Fibroblast of skin of left biceps (primary cell): ENCODE data around the gene GPR18.
"Not testable (repeated sequence)": the region's sequence is repeated elsewhere in the genome, so short reads cannot be mapped to it uniquely, and the experiment has no call there.

Source experiments
- DNase-seq, 2 experiments: peaks; one replicate each; pipeline ENCODE4 v3.0.0-alpha.2; 2013; ENCODE audit warnings: low read depth in 2 of 2

The GPR18 gene

DNA sequence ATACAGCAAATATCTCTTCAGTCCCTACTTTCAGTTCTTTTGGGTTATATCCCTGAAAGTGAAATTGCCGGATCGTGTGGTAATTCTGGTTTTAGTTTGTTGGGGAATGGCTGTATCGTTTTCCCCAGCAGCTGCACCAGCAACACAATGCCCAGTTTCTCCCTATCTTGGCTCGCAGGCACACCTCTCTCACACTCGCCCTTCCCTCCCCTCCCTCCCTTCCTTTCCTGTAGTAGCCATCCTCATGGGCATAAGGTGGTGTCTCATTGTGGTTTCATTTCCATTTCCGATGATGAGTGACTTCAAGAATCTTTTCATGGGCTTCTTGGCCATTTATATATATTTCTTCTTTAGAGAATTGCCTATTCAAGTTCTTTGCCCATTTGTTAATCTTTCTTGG, 8.6 kb upstream of the GPR18 start:
- DNase-seq: no peak

DNA sequence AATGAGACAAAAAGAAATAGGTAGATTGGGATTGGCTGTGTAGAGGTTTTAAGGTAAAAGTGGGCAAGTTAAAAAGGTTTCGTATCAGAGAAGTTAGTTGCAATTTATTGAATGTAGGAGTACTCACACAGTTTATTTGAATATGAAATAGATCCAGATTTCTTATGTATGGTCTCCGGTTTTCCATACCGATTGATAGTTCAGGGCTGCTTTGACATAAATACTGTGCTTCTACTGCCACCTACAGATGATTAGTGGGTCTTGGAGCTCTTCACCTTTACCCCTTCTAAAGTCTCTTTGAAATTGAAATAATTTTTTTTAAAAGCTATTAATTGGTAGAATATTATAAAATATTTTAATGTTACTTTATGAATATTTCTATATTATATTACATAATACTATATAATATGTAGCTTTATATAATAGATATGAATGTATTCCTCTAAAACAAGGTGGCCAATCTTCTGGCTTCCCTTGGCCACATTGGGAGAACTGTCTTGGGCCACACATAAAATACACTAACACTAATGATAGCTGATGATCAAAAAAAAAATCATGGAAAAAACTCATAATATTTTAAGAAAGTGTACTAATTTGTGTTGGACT, 7.7 kb upstream of the GPR18 start:
- no peak for DNase-seq

DNA sequence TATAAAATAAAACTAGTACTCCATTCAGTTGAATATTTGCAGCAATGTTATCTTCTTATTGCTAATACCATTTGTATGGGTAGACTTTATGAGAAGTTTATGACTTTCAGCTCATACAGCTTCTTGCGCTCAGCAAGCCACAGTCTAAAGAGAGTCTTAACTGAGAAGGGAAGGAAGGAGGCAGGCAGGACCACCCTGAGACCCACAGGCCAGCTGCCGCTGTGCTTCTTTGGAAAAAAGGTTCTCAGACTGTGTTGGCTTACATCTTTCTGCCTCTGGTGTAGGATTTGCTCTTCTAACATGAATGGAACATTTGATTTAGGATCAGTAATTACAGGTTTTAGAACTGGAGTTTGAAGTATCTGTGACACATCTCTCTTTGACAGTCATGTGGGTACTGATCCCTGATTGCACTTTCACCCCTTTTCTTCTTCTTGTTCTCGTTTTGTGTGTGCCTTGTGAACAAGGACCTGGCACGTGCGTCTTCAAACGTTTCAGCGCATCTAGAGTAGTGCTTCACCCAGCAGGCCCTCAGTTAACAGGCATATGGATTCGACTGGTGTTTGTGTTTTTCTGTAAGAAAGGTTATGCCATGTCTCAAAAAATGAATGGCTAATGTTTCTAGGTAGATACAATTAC, 7.1 kb upstream of the GPR18 start:
- DNase-seq: no peak

DNA sequence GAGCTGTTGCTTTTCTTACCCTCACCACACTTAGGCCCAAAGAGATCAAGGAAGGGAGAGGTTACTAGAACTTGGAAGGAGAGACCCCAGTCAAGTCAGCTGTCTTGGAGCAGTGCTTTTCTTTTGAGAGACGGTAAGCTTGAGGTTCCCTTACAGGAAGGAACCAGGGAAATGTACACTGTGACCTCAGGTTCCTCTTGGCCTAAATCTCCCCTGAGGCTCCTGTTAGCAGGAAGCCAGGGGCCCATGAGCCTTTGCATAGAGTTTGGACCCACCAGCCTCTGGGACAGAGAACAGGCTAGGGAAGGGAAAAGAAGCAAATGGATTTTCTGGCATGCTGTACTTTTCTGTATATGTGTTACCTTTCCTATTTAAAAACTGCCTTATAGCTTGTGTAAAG, 5.9 kb upstream of the GPR18 start:
- DNase-seq: no peak

DNA sequence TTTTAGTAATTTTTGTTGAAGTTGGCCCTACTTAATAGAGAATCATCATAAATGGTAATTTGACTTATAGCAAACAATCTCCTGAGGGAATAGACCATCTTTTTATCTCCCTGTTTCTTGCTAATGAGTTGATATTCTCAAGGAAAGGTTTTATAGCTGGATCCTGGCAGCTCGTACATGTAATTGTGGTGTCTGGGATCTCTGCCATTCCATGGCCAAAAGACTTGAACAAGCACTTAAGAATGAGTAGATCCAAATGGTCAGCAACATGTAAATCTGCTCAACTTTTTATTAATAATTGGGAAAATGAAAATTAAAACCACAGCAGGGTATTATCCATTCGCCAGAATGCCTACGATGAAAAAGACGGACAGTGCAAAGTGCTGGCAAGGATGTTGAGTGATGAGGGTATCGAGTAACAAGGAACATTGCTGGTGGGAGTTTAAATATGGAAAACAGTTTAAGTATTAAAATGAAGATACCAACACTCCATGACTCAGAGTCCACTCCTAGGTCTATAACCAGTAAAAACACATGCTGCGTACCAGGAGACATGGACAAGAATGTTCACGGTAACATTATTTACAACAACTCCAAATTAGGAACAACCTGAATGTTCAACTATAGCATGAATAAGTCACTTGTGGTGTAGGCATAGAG, 5.1 kb upstream of the GPR18 start:
- no peak for DNase-seq

DNA sequence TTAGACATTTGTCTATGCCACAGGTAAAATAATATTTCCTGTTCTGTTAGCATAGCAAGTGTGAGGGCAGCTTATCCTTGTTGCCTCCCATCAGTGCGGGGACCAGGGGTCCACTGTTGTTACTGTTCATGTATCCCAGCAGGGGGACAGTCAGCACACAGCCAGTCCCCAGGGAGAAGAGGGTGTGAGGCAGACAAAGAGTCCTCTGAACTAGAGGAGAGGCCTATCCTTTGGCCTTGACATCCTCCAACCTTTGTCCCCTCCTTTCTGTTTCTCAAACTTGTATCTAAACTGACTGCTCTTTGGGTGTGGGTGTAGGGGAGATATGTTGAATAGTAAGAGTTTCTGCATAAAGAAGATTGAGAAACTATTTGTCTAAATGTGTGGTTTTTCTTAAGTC, 2.9 kb upstream of the GPR18 start:
- DNase-seq: no peak

DNA sequence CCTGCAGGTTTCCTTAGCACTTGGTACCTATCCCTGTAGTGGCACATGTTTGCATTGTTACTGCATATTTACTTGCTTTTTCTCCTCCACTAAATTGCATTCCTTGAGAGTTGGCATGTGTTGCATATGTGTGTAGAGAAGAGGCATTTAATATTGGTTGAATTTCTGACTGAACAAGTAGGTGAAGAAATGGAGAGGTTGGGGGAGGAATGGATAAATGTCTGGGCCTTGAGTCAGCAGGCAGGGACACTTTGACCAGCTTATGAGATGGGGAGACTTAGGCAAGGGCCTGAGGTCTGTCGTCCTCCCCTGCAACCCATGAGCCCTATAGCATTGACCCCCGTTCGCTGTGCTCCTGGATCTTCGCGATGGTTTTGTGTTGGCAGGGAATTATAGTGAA, 2.0 kb upstream of the GPR18 start:
- DNase-seq: no peak

DNA sequence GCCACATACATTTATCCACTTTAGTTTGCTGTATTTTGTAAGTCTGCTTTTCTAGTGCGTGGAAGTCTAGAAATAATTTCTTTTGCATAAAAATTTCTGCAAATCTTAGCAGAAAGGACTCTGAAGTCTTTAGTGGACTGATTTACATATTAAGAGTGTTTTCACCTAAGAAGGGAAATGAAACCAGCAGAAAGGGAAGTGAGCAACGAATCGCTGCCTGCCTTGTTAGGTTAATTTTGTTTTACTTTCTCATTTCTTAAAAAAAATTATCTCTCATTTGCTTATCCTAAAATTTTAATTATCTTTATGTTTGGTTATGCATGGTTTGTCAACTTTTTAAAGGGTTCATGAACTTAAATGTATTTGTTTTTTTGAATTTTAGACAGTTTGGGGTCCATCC, 767 bp upstream of the GPR18 start:
- DNase-seq: no peak

DNA sequence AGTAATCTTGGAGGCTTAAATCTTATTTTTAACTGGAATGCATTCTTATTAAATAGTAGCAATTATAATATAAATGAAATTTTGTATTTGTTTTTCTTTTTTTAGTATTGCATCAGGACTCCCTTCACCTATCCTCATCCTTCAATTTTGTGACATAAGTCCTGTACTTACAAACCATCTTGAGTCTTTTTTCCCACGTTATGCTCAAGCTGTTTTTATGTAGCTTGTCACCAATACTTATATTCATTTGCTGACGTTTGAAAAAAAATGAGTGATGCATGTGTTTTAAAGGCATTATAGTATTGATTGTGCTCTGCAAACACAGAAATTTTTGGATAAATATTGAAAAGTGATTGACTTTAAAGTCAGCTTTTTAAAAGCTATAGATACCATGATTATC, 888 bp downstream of the GPR18 start:
- DNase-seq: no peak

DNA sequence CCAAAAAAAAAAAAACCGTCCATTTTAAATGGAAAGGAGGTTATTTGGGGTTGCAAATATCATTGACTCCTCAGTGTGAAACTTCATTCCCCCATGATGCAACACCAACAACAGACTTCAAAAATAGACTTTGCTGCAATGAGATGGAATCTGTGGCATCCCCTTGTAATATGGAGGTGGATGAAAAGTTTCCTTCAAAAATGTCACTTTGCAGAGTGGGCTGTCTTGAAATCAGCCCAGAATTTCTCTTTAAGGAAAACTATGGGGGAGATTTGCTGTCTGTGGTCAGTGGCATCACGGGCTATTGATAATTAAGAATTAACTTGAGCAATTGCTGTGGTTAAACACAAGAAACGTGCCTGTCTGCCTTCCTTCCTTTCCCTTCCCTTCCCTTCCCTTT, 1.5 kb downstream of the GPR18 start:
- DNase-seq: peak; percentile 51 to 60

DNA sequence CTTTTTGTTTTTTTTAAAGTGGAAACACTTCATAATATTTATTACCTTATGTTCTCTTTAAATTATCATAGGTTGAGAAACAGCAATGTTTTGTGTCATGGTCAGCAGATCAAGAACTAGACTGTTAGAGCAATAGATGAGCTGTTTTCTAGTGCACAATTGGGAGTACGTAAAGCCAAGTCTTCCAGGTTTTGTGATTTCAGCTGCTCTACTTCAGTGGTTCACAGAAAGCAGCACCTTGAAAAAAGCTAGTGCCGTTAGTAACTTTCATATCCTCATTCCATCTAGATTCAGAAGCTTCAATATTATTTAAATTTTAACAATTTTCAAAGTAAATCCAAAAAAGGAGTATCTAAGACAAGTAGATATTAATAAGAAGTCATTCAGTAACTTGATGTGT, 1.9 kb downstream of the GPR18 start:
- DNase-seq: no peak

DNA sequence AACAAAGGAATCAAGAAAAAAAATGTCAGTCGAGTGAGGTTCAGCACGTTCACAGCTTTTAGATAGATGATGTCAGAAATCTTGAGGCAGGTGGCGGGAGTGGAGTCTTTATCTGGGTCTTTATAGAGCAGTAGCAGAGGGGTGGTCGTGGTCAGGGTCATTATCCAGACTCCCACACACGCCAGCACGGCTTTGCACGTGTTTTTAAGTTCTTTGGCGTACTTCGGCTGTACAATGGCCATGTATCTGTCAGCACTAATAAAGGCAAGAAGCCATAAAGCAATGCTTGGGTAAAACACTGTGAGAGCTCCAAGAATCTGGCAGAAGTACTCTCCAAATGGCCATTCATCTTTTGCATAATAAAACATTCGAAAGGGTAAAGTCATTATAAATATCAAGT, 2.9 kb downstream of the GPR18 start:
- no peak for DNase-seq

DNA sequence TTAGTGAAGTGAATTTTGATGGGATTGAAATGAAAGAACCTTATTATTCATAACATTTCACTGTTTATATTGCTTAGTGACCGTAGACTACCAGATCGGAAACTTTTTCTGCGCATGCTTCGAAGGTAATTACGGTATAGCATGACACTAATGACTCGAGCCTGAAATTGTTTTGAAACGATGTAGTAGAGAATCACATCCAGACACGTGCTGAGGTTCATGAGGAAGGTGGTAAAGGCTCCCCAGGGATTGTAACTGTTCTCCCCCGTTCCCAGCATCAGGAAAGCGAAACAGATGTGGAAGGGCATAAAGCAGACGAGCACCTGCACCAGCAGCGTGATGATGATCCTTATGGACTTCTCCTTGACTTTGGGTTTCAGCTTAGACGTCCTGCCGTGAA, 3.3 kb downstream of the GPR18 start:
- no peak for DNase-seq

DNA sequence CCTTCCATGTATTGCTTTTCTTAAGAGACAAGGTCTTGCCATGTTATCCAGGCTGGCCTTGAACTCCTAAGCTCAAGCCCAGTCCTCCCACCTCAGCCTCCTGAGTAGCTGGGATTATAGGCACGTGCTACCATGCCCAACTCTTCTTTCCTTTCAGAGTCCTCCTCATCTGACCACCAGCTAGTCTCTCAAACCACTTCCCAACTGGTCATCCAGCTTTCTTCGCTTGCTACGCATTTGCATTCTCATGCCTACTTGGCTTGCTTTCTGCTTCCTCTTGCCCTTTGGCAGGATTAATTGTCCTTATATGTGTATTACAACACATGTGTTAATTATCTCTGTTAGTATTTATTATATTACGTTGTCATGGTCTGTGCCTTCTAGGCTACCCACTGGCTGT, 6.3 kb downstream of the GPR18 start:
- DNase-seq: no peak

DNA sequence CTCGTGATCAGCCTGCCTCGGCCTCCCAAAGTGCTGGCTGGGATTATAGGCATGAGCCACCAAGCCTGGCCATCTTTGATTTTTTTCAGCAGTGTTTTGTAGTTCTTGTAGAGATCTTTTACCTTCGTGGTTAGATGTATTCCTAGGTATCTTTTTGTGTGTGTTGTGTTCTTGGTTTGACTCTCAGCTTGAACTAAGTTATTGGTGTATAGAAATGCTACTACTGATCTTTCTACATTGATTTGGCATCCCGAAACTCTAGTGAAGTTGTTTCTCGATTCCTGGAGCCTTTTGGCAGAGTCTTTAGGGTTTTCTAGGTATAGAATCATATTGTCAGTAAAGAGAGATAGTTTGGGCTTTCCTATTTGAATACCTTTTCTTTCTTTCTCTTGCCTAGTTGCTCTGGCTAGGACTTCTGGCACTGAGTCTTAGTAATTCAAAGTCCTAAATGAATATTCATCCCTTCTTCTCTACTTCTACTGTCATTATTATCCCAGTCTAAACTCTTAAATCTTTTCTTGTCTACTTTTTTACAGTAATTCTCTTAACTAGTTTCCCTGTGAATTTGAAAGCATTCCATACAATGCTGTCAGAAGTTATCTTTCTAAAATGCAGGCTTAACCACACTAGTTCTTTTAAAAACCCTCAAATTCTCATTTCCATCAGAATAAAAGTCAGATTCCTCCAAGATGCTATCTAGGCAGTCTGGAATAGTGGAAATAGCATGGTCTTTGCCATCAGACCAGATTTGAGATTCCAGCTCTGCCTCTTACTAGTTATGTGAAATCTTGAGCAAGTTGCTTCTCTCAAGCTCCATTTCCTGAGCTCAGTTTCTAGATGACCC, 7.0 kb downstream of the GPR18 start:
- no peak for DNase-seq

DNA sequence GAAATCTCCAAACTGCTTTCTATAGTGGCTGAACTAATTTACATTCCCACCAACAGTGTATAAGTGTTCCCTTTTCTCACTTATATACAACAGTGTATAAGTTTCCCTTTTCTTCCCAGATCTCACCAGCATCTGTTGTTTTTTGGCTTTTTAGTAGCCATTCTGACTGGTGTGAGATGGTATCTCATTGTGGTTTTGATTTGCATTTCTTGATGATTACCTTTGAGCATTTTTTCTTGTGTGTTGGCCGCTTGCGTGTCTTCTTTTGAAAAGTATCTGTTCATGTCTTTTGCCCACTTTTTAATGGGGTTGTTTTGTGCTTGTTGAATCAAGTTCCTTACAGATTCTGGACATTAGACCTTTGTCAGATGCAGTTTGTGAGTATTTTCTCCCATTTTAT, 8.6 kb downstream of the GPR18 start:
- not testable (repeated sequence) for DNase-seq

DNA sequence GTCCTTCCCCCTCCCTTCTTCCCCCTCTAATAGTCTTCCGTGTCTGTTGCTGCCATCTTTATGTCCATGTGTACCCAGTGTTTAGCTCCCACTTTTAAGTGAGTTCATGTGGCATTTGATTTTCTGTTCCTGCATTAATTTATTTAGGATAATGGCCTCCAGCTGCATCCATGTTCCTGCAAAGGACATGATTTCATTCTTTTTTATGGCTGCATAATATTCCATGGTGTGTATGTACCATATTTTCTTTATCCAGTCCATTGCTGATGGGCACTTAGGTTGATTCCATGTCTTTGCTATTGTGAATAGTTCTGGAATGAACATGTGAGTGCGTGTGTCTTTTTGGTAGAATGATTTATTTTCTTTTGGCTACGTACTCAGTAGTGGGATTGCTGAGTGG, 9.0 kb downstream of the GPR18 start:
- DNase-seq: not testable (repeated sequence)

DNA sequence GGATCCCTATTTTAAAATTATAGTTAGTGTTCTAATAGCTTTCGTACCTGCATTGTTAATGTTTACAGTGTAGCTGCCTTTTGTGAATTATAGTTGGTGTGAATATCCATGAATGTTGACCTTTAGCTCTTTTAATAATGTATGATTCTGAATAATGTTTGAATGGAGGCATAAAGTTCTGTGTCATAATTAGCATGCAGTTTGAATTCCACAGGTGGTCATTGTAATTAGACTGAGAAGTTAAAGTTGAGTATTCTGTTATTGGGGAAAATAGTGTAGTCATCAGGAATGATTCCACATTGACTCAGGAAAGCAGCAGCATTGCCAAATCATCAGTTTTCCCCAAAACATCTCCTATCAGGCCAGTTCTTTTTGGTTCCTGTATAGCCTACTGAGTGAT, 12.1 kb downstream of the GPR18 start:
- DNase-seq: no peak

DNA sequence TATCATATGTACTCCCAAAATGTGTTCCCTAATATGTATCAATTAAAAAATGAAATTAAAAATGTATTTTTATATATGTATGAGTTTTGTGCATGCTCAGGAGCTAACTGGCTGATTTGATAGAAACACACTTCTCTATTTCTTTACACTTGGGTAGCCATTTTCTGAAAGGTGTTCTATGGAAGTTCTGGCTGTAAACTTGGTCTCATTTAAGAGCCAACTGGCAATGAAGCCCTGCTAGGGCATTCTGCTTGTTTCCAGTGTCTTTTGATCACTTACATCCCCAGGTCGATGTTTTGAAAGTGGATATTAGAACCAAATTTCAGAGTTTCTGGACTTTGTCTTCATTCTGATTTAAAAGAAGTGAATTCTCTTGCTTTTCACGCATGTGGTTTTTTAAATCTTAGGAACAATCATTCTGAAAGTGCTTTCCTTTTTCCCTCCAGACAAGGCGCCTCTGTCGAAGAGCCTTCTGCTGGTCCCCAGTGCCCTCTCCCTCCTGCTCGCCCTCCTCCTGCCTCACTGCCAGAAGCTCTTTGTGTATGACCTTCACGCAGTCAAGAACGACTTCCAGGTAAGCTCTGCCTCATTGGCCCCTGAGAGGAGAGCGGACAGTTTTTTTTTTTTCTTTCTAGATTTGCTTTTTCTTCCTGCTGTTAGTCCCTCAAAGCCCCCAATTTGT, 20.1 kb downstream of the GPR18 start:
- DNase-seq: no peak

DNA sequence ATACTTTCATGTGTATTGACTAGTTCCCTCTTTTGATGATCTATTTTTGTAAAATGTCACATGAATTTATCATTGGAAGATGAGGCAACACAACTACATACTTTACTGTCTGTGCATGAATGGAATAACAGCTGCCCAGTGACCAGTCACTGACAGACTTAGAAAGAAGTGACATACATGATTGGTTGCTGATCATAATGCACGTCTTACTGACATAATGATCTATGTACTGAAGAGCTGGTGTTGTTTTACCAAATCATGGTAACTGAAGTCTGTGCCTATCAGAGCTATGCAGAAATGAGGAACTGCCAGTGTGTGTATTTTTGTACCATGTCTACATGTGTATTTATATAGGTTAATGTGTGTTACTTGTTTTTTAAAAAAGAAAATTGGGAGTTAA, 26.5 kb downstream of the GPR18 start:
- no peak for DNase-seq

DNA sequence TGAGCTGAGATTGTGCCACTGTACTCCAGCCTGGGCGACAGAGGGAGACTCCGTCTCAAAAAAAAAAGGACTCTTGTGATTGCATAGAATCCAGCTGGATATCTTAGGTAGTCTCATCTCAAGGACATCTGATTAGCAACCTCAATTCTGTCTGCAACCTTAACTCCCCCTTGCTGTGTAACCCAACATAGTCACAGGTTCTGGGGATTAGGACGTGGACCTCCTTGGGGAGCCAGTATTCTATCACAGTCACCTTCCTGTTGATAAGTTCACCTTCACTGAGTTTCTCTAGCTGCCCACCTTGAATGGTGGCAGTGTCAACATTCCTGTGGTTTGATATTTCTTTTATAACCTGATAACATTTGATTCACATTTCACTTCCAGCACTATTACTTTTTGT, 27.2 kb downstream of the GPR18 start:
- no peak for DNase-seq

DNA sequence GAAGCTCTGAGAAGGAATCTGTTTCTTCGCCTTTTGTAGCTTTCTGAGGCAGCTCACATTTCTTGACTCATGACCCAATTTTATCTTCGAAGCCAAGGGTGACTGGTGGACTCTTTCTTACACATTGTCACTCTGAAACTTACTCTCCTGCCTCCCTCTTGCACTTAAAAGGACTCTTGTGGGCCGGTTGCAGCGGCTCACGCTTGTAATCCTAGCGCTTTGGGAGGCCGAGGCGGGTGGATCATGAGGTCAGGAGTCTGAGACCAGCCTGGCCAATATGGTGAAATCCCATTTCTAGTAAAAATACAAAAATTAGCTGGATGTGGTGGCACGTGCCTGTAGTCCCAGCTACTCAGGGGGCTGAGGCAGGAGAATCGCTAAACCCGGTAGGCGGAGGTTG, 27.6 kb downstream of the GPR18 start:
- DNase-seq: not testable (repeated sequence)
